ENCODE measurements around the gene PTPRN2.
A peak's percentile ranks its signal among the peaks of the same experiment; 100 is the strongest.

The PTPRN2 gene

DNA sequence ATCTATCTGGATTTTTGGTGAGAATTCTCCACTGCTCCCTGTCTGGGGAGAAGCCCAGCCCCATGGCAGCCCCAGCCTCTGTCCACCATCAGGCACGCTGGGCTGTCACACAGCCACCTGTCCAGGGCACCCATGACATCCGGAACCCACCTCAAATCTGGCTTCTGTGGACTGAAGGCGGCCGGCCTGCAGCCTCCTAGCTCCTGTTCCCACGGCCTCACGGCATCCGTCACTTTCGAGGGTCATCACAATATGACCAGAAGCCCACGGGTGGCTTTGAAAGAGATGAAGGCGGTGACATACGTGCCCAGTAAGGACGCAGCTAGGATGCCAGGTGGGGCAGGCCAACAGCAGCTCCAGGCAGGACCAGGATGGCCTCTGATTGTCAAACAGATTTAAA is 140.9 kb downstream of the PTPRN2 start:
- TF ChIP-seq GATA3 (IDR thresholded peaks at IDR 0.05; ENCODE audit: low read depth, low read length) = no peak
- no peak for TF ChIP-seq GATA2 (IDR thresholded peaks at IDR 0.05; ENCODE audit: low read depth, low read length)

- no peak for TF ChIP-seq GATA3 (IDR thresholded peaks at IDR 0.05; ENCODE audit: low read depth, low read length)
- TF ChIP-seq GATA2 (IDR thresholded peaks at IDR 0.05; ENCODE audit: low read depth, low read length) = no peak
Measured at GRCh38 chr7:158446281-158446680, 141.3 kb downstream of the PTPRN2 start.

GRCh38 chr7:158445421-158446175 is 142.0 kb downstream of the PTPRN2 start:
- TF ChIP-seq GATA2 (IDR thresholded peaks at IDR 0.05; ENCODE audit: low read depth, low read length) = no peak
- no peak for TF ChIP-seq GATA3 (IDR thresholded peaks at IDR 0.05; ENCODE audit: low read depth, low read length)

DNA sequence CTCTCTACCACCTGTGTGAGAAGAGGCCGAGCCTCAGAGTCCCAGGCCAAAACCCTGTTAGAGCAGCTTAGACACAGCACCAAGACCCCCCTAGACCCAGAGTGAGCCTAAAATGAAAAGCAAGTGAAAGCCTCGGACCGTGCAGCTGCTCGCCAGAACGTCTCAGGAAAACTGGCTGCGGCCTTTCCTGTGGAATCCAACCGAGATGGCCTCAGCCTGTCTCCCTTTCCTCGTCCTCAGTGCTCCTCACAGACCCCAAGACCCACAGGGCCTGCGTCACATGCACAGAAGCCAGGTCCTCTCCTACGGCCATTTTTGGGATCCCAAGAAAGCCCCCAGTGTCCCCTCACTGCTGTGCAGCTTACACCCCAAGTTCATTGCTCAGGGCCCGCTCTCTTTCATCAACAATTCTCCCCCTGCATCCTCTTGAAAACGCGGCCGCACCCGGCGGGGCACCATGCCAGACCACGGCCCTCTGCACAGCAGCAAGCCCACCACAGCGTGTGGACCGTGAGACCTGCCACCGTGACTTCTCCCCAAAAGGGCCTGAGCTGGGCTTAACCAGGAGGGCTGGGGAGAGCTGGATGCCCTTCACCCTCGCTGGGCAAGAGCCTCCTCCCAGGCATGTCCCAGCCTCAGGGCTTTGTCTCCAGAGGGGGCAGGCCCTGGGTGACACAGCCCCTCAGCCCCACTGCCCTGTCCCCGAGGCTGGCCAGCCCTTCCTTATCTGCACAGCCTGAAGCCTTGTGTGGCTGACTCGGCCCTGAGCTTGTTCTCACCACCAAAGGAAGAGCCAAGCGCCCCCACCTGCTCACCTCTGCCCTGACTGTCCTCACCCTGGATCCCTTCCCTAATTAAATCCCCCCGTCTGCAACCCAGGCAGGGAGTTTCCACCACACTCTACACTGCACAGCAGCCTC is 142.9 kb downstream of the PTPRN2 start:
- TF ChIP-seq GATA3 (IDR thresholded peaks at IDR 0.05; ENCODE audit: low read depth, low read length) = no peak
- TF ChIP-seq GATA2 (IDR thresholded peaks at IDR 0.05; ENCODE audit: low read depth, low read length) = no peak

GRCh38 chr7:158443688-158444483 is 143.7 kb downstream of the PTPRN2 start:
- TF ChIP-seq GATA2 (IDR thresholded peaks at IDR 0.05; ENCODE audit: low read depth, low read length) = no peak
- TF ChIP-seq GATA3 (IDR thresholded peaks at IDR 0.05; ENCODE audit: low read depth, low read length) = no peak

- TF ChIP-seq GATA3 (IDR thresholded peaks at IDR 0.05; ENCODE audit: low read depth, low read length) = no peak
- no peak for TF ChIP-seq GATA2 (IDR thresholded peaks at IDR 0.05; ENCODE audit: low read depth, low read length)
Measured at GRCh38 chr7:158443014-158443687, 144.5 kb downstream of the PTPRN2 start.

DNA sequence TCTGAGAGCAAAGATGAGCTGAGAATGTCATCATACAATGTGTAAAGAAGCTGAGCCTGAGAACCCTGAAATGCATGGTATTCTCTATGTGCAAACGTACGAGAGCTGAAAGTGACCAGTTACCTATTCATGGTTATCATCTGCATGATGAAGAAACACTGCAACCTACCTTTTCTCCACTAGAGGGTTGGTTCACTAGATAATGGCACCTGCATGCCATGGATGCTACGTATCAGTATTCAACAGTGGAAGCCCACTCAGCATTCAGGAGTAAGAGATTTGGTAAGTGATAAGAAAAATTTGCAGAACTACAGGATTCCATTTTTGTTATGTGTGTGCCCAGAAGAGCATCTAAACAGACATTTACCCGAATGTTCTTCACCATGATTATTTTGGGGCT is 145.4 kb downstream of the PTPRN2 start:
- TF ChIP-seq GATA2 (IDR thresholded peaks at IDR 0.05; ENCODE audit: low read depth, low read length) = peak; percentile 36; the same call in 1 of the 2 replicates
- TF ChIP-seq GATA3 (IDR thresholded peaks at IDR 0.05; ENCODE audit: low read depth, low read length) = no peak

- TF ChIP-seq GATA2 (IDR thresholded peaks at IDR 0.05; ENCODE audit: low read depth, low read length) = no peak
- TF ChIP-seq GATA3 (IDR thresholded peaks at IDR 0.05; ENCODE audit: low read depth, low read length) = no peak
Measured at GRCh38 chr7:158439035-158439434, 148.6 kb downstream of the PTPRN2 start.

GRCh38 chr7:158432369-158433341 is 155.0 kb downstream of the PTPRN2 start:
- TF ChIP-seq GATA2 (IDR thresholded peaks at IDR 0.05; ENCODE audit: low read depth, low read length) (no peak), GATA3 (IDR thresholded peaks at IDR 0.05; ENCODE audit: low read depth, low read length) (no peak)

GRCh38 chr7:158431941-158432347 is 155.7 kb downstream of the PTPRN2 start:
- TF ChIP-seq GATA3 (IDR thresholded peaks at IDR 0.05; ENCODE audit: low read depth, low read length) (no peak), GATA2 (IDR thresholded peaks at IDR 0.05; ENCODE audit: low read depth, low read length) (no peak)

DNA sequence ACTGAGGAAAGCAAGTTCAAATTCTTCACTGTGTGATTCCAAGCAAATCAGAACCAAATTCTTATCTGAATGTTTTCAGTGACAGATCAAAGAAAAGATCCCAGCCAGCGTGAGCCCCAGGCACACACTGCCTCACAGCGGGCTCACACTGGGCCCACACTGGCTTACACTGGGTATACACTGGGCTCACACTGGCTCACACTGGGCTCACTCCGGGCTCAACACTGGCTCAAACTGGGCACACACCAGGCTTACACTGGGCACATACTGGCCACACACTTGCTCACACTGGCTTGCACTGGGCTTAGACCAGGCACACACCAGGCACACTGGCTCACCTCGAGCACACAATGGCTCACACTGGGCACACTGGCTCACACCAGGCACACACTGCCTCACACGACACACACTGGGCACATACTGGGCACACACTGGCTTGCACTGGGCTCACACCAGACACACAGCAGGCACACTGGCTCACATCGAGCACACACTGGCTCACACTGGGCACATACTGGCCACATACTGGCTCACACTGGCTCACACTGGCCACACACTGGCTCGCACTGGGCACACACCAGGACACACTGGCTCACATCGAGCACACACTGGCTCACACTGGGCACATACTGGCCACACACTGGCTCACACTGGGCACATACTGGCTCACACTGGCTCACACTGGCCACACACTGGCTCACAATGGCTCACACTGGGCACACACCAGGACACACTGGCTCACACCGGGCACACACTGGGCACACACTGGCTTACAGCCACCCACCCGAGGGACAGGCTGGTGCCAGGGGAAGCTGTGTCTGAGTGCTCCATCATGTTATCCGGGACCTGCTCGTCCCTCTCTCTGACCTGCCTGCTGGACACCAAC is 156.3 kb downstream of the PTPRN2 start:
- TF ChIP-seq GATA2 (IDR thresholded peaks at IDR 0.05; ENCODE audit: low read depth, low read length) = no peak
- no peak for TF ChIP-seq GATA3 (IDR thresholded peaks at IDR 0.05; ENCODE audit: low read depth, low read length)

All from SH-SY5Y (cell line).